NCI-H748 (cell line): ENCODE measurements around the gene IFFO2.
A peak's percentile ranks its signal among the peaks of the same experiment; 100 is the strongest.
"Not testable (repeated sequence)": the region's sequence is repeated elsewhere in the genome, so short reads cannot be mapped to it uniquely, and the experiment has no call there.

Source experiments
- DNase-seq: peaks from one replicate; lab custom pipeline; 2025; ENCODE audit not compliant: unreplicated experiment; lab: John Stamatoyannopoulos, UW

The IFFO2 gene

DNA sequence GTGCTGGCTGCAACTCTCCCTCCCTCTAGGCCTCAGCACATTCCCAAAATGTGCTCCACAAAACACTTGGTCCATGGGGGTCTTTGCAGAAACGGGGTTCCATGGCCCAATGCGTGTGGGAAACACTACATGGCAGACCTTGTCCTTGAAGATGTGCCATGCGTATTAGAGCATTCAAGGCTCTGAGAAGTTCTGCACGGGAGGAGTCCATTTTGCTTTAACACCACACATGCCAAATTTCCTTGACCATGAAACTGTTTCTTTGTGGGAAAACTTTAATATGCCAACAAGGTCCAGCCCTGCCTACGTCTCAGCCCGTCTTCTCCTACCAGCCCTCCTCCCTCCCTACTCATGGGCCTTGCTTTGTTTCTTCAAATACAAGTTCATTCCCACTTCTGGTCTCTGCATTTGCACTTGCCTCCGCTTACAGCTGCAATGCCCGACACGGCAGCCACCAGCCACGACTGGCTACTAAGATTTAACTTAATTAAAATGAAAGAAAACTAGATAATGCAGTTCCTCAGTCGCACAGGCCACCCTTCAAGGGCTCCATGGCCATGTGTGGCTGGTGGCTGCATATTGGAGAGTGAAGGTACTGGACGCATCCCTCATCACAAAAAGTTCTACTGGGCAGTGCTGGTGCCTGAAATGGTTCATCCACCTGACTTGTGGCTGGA, 77.8 kb downstream of the IFFO2 start:
- DNase-seq = no peak

DNA sequence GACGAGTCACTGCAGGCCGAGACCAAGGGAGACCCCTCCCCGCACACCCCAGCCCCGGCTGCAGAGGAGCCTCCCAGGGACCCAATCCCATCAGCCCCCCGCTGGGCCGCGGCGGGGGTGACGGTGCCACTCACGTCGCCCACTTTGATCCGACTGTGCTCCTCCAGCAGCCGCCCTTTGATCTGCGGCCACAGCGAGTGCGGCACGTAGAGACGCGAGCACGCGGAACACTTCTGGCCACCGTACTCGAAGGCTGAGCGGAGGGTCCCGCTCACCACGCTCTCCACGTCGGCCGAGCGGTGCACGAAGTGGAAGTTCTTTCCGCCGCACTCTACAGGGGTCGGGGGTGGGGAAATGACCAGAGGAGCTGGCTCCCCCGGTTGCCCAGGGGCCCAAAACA, 79.2 kb downstream of the IFFO2 start:
- DNase-seq = no peak

DNA sequence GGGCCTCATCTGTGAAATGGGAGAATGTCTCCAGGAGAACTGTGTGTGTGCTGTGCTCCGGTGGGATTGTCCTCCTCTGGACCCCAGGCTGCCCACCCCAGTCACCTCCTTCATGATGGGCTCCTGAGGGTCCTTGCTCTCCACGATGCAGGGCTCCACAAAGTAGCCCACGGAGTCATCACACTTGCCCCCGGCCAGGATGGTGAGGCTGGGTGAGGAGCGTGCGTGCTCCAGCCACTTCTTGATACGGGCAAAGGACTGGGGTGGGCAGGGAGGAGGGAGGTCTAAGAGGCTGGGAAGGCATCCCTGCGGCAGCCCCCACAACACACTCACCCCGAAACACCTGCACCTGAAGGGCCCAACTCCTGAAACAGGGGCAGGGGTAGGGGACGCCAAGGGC, 80.3 kb downstream of the IFFO2 start:
- DNase-seq = no peak

DNA sequence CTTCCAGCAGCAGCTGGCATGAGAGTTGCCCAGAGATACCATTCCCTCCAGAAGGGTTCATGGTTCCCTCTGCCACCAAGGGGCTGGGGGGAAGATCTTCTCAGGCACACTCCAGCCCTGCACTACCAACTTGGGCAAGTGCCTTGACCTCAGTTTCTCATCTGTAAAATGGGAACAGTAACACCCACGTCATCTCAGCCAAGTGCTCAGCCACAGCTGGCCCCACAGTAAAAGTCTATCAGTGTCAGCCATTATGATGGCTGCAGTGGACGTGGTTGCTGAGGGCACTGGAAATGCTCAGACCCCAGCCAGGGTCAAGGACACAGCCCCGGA, 80.7 kb downstream of the IFFO2 start:
- DNase-seq = no peak

DNA sequence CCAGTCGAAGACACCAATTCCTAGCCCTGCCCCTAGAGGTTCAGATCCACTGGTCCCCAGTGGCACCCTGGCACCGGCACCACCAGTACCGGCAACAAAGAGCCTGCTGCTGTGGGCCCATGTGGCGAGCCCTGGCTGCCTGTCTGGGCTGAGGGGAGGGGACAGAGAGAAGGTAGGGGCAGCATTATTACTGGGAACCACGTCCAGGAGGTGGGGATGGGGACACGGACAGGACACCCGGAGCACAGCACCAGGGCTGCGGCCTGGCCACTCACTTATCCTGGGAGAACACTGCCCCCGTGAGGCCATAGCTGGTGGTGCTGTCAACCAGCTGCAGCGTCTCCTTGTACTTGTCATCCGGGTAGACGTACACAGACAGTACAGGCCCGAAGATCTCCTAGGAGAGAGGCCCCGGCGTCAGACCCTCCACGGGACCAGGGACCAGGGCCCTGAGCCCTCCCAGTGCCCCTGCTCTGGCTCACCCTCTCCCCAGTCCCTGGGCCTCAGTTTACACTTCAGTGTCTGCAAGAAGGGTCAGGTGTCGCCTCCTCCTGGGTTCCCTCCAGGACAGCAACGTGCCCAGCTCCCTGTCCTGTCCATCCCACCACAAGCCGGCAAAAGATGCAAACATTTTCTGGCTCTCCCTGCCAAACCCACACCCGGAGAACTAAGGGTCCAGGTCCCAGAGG, 81.2 kb downstream of the IFFO2 start:
- peak; percentile 64 for DNase-seq

DNA sequence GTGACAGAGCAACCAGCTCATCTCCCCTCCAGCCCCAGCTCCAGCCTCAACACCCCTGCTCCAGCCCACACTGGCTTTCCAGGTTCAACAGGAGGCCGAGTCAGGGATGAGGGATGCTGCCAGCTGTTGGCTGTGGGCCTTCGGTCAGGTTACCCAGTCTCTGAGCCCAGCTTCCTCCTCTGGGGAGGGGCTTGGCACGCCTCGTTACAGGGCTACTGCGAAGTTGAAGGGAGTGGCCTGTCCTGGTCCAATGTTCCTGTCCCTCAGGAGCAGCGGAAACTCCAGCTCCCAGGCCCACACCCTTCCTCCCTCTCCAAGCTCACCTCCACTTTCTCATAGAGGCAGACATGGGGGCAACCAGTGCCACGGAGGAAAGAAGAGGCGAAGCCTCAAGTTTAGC, 81.9 kb downstream of the IFFO2 start:
- DNase-seq = no peak

DNA sequence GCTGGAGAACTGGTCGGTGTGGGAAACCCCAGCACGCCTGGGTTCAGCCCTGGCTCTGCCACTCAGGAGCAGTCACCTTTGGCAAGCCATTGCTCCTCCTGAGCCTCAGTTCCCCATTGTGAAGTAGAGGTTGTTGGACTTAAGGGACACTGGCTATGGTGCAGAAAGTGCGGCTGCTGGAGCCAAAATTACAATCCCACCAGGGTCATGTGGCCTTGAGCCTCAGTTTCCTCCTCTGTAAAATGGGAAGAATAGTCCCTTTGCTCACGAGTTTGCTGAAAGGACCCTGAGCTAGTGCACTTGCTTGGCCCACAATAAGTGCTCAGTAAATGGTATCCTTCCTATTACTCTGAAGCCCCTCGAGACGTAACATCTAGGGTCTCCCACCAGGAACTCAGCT, 82.4 kb downstream of the IFFO2 start:
- no peak for DNase-seq

DNA sequence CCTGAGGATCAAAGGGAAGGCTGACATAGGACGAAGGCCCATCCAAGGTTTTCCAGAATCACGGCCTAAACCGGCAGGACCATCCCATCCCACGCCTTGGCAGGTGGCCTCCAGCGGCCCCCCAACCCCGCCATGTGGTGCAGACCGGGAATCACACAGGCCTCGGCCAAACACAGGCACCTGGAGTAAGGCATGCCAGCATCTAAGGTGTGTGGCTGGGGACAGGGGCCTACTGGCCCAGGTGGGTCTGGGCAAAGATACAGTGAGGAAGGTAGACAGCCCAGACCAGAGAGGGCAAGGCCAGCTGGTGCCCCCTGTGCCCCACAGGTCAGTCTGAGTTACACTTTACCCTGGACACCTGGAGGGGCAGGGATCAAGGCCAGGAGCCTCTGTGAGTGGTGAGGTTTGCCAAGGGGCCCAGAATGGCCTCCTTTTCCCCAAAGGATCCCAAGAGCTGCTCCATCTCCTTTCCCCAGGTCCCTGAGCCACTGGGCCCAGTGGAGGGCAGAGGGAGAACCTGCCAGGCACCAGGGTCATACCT, 84.3 kb downstream of the IFFO2 start:
- no peak for DNase-seq

DNA sequence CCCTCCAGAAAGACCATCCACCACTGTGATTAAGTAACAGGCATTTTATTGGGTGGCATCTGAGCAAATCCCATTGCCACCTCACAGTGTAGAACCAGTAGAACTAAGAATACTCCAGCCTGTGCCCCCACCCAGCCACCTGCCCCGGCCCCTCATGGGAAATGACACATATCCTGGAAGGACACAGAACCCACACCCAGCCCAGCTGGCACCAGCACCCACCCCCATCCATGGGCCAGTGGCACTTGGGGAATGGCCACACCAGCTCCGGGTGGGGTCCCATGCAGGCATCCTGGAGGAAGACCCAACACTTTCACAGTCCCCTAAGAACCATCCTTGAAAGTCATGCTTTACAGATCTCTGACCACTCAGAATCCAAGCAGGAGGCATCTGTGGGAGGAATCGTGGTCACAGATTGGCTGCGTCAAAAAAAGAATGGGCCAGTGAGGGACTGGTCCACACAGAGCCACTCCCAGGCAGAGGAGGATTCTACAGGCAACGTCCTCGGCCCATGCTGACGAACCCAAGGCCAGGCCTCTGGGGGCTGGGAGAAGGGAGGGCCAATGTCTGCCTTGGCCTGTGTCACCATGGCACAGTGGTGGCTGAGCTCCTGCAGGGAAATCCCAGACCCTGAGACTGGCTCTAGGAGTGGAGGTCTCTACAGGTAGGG, 84.9 kb downstream of the IFFO2 start:
- DNase-seq = no peak

DNA sequence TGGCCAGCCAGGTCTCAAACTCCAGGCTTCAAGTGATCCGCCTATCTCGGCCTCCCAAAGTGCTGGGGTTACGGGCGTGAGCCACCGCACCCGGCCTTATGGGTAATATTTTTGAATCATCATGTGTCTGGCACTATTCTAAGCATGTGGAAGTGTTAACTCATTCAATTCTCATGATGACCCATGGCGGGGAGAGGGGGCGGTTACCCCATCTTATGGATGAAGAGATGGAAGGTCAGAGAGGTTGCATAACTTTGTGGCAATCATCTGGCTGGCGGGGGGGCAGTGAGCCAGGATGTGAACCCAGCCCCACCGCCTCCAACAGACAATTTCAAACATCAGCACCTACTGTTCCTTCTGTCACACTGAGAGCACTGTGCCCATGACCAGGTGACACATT, 85.5 kb downstream of the IFFO2 start:
- no peak for DNase-seq

DNA sequence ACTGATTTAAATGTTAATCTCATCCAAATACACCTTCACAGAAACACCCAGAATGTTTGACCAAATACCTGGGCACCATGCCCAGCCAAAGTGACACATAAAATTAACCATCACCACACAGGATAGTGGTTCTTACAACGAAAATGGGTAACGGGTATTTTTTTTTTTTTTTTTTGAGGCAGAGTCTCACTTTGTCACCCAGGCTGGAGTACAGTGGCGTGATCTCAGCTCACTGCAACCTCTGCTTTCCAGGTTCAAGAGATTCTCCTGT, 85.9 kb downstream of the IFFO2 start:
- not testable (repeated sequence) for DNase-seq

DNA sequence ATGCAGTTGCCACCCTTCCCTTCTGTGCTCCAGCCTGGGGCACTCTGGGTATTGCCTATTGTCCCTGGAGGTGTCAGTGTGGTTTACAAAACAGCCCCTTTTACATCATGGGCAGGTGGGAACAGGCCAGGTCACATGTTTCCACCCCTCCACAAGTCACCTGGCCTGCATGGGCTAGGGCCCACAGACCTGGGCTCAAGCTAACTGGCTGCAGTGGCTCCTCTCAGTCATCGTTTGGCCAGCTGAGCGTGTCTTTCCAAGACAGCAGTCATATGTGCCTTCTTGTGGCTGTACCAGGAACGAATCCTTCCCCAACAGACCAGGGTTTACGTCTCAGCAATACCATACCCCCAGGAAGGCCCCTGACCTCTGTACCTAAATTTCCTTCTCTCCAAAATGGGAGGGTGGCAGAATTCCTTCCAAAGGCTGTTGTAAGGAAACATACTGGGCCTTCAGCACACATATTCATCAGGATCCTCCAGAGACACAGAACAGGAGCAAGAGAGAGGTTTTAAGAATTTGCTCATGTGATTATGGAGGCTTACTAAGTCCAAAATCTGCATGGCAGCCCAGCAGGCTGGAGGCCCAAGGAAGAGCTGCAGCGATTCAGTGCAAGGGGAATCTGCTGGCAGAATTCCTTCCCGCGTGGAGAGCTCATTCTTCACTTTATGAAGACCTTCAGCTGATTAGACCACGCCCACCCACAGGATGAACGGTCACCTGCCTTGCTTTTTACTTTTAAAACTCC, 86.5 kb downstream of the IFFO2 start:
- DNase-seq = no peak

DNA sequence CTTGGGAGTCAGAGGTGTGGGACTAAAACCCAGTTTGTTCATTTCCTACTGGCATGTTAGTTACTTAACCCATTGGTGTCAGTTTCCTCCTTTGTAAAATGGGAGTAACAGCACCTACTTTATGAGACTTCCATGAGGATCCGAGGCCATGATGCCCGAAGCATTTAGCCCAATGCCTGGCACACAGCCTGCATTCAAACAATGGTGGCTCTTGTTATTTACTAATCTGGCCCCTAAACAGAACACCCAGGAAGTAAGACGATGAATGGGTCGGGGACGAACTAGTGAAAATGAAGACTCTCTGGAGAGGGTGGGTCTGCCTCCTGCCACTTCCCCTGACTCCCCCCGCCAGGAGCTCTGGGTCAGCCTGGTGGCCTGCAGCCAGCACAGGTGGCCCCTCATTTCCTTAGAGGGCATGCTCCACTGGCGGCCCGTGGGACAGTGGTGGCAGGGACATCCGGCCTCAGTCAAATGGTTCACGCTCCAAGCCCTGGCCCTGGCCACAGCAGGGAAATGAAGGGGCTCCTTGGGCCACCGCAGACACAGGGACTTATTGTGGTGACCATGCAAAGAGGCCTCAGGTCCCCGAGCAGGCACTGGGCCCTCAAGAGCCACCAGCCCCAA, 87.6 kb downstream of the IFFO2 start:
- DNase-seq = no peak

DNA sequence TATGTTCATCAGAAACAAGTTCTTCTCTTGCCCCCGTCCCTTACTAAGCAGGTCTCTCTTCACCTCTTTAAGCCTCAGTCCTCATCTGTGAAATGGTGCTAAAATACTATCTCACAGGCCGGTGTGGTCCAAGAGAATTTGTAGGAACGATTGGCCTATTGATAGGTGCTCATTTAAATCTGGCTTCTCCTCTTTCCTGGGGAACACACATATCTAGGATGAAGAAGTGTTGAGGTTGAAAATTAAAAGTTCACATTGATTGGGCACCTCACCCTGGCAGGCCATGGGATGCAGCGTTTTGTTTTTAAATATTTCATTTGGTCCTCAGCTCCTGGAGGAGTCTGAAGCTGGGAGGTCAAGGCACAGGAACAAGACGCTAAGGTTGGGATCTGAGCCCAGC, 88.1 kb downstream of the IFFO2 start:
- DNase-seq = no peak

DNA sequence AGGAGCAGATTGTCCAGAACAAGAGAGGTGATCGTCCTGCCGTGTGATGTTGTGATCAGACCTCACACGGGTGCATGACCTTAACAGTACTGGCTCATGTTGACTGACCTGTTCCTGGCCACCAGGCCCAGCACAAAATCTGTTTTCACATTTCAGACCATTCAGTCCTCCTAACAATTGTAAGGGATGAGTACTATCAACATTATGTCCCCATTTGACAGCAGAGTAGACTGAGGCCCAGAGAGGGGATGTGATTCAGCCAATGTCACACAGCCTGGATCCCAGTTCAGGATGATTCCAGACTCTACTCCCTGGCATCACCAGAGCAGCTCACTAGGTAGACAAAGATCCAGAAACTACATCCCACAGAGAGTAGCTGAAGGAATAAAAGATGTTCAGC, 89.6 kb downstream of the IFFO2 start:
- no peak for DNase-seq

DNA sequence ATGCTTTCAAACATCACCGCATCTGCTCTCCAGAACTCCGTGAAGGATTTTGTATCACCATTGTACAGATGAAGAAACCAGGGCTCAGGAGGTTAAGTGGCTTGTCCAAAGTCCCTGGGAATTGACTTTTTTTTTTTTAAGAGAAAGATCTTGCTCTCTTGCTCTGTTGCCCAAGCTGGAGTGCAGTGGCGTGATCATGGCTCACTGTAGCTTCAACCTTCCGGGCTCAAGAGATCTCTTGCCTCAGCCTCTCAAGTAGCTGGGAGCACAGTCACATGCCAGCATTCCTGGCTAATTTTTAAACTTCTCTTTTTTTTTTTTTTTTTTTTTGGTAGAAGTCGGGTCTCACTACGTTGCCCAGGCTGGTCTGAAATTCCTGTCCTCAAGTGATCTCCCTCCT, 90.2 kb downstream of the IFFO2 start:
- no peak for DNase-seq

DNA sequence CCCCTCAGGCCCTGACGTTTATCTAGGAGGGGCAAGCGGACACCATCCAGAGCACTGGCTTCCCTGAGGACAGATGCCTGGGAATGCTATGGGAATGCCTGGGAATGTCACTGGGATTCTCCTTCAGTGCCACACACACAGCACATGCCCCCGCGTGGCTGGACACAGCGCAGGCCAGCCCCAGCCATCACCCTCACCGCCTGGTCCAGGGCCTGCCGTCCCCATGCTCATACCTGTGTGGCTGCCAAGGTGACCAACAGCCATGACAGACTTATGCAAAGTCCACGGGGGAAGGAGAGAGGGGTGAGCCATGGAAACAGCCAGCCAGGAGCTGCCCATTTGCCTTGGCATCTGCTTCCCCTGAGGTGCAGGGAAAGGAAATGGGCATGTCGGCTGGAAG, 91.3 kb downstream of the IFFO2 start:
- no peak for DNase-seq

DNA sequence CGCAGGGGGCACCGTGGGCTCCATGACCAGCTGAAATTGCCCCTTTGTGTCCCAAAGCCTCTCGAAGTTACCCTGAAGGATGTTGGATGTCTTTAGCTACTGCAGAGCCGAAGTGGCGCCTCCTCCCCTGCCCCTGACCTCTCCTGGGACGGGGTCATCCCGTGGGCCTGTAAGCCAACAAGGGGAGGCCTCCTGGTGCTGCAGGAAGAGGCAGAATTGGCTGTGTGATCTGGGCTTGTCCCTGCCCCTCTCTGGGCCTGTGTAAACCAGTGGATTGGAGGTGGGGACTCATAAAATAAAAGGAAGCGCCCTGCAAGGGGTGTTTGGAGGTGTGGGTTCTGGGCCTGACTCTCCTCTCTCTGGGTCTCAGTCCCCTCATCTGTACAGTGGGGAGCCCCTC, 94.9 kb downstream of the IFFO2 start:
- DNase-seq = no peak

DNA sequence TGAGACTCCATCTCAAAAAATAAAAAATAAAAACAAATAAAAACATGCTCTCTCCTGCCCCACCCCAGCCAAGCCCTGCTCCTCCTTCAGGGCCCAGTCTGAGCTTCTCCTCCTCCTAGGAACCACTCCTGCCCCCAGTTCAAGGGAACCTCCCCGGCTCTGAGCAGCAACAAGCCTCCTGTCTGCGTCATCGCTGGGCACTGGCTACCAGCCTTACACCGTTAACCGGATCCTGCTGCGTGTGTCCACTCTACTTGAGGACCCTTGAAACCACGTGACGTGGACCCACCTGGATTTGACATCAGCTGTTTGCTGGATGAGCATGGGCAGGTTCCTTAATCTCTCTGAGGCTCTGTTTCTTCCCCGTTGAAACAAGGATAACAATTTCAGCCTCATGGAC, 95.4 kb downstream of the IFFO2 start:
- DNase-seq = peak; percentile 25

DNA sequence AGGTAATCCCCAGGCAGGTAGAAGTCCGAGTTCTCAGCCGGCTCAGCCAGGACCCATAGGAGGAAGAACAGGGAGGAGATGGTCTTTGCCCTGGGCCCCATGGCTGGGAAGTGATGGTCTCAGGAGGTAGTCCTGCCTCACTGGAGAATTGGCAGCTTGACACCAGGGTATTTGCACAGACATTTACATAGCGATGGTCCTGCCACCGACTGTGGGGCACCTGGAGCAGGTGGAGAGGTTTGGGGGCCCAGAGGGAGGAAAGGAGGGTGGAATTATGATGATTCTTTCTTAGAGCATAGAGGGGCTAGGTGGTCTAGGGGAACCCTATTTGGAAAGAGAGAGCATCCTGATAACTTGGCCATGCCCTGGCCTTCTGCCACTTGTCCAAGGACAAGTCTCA, 96.9 kb downstream of the IFFO2 start, which contains the start of gene TAS1R2:
TAS1R2 (minus strand) TSS at position 101 of the 400 bp plus-strand sequence; CDS start at position 101, 0 bp downstream.
- no peak for DNase-seq

DNA sequence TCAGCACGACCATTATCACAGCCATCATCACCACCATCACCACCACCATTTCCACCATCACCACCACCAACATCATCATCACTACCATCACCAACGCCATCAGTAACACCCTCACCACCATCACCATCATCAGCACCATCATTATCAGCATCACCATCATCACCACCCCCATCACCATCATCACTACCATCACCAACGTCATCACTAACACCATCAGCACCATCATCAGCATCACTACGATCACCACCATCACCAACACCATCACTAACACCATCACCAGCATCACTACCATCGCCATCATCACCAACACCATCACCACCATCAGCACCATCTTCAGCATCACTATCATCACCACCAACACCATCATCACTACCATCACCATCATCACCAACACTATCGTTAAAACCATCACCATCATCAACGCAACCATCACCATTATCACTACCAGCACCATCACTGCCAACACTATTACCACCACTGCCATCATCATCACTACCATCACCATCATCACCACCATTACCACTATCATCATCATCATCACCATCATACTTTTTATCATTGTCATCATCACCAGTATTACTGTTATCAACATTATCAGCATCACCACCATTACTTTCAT, 98.3 kb downstream of the IFFO2 start:
- DNase-seq = no peak
